22Rv1 (cell line): ENCODE data around the gene UBXN2A.
"Not testable (repeated sequence)": the region's sequence is repeated elsewhere in the genome, so short reads cannot be mapped to it uniquely, and the experiment has no call there.

ENCODE experiments used
- H3K27ac ChIP-seq: fragments of 450-650 bp; 2 replicates; pipeline ENCODE4 v1.5.1; 2017
- ZFX ChIP-seq: fragments of 450-650 bp; IDR thresholded peaks from 2 replicates; pipeline ENCODE4 v1.6.1; 2017; ENCODE audit warnings: antibody characterized with exemption, borderline replicate concordance
- TF ChIP-seq, protein P1 (sequence below): fragments of 450-650 bp; IDR thresholded peaks from 2 replicates; pipeline ENCODE4 v1.5.1; 2017; ENCODE audit warnings: mild to moderate bottlenecking

The UBXN2A gene

DNA sequence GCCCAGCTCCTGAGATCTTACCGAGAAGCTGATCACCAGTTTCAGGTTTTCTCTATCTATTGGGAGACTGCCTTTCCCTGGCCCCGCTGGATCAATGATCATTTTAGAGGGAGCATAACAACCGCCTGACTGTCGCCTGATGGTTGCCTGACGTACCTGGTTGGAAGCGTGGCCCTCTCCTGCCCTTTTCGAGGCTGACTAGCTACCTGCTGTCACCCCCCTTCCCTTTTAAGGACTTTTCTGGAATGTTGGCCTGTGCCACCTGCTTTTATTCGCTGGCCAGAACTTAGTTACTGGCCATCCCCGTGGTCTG lies 69.1 kb downstream of the UBXN2A start:
- H3K27ac ChIP-seq = no peak overlapping the region
- TF ChIP-seq, protein P1, sequence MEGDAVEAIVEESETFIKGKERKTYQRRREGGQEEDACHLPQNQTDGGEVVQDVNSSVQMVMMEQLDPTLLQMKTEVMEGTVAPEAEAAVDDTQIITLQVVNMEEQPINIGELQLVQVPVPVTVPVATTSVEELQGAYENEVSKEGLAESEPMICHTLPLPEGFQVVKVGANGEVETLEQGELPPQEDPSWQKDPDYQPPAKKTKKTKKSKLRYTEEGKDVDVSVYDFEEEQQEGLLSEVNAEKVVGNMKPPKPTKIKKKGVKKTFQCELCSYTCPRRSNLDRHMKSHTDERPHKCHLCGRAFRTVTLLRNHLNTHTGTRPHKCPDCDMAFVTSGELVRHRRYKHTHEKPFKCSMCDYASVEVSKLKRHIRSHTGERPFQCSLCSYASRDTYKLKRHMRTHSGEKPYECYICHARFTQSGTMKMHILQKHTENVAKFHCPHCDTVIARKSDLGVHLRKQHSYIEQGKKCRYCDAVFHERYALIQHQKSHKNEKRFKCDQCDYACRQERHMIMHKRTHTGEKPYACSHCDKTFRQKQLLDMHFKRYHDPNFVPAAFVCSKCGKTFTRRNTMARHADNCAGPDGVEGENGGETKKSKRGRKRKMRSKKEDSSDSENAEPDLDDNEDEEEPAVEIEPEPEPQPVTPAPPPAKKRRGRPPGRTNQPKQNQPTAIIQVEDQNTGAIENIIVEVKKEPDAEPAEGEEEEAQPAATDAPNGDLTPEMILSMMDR = no peak
- no peak for TF ChIP-seq ZFX

DNA sequence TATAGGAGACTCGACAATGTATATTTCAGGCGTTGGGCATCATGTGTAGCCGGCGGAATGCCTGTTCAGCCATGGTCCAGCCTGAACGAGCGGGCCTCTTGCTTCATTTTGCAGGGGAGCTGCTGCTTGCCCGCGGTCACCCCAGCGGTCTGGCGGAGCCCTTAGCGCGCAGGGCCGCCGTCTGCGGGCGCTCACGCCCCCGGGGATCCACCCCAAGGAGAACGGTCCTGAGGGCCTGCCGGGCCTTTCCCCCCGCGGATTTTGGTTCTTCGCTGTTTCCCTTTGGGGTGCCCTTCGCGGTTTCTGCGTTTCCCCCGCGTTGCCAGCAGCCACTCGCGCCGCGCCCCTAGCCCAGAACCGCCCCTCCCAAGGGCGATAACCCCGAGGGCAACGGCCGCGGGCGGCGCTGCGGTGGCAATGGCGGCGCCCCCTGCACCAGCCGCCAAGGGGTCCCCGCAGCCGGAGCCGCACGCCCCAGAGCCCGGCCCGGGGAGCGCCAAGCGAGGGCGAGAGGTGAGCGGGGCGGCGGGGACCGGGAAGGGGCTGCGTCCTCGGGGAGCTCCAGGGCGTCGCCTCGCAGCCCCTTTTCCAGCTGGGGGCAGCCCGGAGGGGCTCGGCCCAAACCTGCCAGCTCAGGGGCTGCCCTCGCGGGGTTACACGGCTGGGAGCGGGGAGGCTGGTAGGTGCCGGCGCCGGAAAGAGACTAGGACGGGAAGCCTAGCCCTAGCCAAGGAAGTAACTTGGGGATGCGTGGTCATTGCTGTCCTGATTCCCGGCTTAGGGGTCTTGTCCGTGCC lies 69.6 kb downstream of the UBXN2A start, which contains the start of gene MFSD2B:
TSS of gene MFSD2B (plus strand) at position 406 of the 797 bp plus-strand sequence. CDS start at position 418, 12 bp downstream.
- TF ChIP-seq, protein P1 = no peak
- TF ChIP-seq ZFX = no peak
- H3K27ac ChIP-seq = no peak within 1 kb of the TSS

DNA sequence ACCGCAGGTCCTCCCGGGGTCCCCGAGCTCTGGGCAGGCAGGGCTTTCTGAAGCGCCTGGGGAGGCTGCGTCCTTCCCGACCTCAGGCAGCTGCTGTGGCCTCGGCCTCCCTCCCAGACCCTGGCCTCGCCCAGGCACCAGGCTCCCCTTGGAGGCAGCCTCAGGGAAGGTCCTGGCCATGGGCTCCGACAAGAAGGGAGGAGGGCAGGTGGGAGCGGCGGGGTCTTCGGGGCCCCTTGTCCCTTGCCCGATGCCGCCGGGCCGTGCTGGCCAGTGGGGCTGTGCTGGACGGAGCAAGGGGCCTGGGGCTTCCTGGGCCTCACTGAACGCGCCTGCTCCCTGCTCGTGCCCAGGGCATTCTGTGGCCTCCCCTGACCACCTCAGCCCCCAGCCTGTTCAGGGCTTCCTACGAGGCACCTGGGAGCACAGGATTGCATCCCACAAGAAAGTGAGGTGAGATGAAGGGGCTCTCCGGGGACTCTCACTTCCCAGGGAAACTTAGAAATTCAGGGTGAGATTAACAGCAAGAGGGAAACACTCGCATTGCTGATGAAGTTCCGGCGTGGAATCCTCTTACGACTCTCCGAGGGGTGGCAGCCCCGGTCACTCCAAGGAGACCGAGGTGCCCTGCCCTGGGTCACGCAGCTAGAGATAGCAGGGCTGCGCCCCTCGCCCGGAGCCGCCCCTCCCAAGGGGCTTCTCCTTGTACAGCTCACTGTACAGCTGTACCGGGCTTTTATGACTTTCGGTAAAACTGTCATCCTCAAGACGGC lies 70.4 kb downstream of the UBXN2A start:
- TF ChIP-seq ZFX = no peak
- TF ChIP-seq, protein P1 = no peak
- H3K27ac ChIP-seq = no peak overlapping the region

DNA sequence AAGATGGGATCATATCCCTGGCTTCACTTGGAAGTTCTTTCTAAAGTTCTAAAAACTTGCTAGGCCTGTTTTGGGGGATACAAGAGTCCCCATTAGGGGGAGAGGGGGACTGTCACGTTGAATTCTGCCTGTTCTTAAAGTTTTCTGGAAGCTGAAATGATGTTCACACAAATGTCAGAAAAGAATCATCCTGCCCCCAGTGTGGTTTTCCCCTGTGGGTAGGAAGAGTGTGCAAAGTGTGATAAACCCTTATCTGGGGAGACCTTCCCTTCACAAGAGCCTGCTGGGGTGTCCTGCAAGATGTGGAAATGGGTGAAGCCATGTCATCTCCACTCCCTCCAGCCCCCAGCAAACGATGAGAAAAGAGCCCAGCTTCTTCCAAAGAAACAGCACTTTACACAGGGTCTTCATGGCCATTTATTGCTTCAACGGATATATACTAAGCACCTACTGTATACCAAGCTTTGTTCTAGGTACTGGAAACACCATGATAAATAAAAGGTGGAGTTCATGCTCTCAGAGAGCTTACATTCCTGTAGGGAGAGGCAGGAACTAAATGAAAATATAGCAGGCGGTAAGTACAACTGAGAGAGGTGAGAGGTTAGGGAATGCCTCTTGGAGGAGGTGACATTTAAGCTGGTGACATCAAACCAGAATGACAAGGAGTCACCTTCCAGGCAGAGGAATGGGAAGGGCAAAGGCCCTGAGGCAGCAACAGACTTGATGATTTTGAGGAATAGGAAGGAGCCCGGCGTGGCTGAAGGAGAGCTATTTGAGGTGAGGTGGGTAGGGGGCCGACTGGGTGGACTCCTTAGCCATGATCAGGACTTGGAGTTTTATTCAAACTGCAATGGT lies 71.2 kb downstream of the UBXN2A start:
- TF ChIP-seq ZFX = no peak
- TF ChIP-seq, protein P1 = no peak
- H3K27ac ChIP-seq = no peak overlapping the region

DNA sequence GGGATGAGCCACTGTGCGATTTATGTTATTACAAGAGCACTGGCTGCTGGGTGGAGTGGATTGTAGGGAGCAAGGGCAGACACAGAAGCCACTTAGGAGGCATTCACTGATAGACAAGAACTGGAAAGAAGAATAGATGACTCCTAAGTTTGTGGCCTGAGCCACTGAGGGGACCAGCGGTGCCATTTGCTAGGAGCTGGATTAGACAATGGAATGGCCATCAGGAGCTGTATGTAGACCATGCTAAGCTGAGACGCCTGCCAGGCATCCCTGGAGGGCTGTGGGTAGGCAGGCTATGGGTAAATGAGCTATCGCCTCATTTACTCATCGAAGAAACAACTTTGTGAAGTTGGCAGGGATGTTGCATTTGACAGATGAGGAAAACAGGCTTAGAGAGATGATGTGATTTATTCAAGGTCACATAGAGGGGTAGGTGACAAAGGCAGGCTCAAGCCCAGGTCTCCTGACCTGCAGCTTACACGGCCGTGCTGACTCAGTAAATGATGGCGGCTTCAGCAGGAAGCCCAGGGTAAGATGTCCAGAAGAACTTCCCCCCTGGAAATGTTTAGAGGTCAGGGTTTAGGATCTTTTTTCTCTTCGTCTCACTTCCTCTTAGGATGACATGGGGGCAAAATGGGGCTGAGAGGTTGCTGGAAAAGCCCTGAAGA lies 72.4 kb downstream of the UBXN2A start:
- H3K27ac ChIP-seq = no peak overlapping the region
- no peak for TF ChIP-seq ZFX
- TF ChIP-seq, protein P1 = no peak

DNA sequence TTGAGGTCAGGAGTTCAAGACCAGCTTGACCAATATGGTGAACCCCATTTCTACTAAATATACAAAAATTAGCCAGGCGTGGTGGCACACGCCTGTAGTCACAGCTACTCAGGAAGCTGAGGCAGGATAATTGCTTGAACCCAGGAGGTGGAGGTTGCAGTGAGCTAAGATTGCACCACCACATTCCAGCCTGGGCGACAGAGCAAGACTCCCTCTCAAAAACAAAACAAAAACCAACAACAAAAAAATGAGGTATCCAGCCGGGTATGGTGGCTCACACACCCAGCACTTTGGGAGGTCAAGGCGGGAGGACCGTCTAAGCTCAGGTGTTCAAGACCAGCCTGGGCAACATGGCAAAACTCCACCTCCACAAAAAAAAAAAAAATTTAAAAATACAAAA lies 74.6 kb downstream of the UBXN2A start:
- not testable (repeated sequence) for H3K27ac ChIP-seq
